ENCODE measurements around the gene BTF3L4. TPM values are rescaled to one million over a fixed set of nuclear protein-coding genes. Genes with fewer than 3 reads are reported as not detected.
"Not testable (repeated sequence)": the region's sequence is repeated elsewhere in the genome, so short reads cannot be mapped to it uniquely, and the experiment has no call there.

BTF3L4 gene
- total RNA-seq, 1 experiment from 2014 or later = 106 TPM

DNA sequence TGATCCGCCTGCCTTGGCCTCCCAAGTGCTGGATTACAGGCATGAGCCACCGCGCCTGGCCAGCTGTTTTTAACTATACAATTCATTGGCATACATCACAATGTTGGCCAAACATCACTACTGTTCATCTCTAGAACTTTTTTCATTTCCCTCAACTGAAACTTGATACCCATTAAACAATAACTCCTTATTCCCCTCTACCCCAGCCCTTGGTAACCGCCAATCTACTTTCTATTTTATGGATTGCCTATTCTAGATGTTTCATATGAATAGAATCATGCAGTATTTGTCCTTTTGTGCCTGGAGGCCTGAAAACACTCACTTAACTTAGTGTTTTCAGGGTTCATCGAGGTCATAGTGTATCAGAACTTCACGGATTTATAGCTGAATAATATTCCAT, 16.2 kb downstream of the BTF3L4 start:
- Histone ChIP-seq H2AFZ (ENCODE audit: low read length) (no peak overlapping the region), H3K18ac (ENCODE audit: insufficient read length, low read depth, low read length) (no peak overlapping the region), H2BK20ac (ENCODE audit: low read depth, low read length, poor library complexity, severe bottlenecking) (no peak overlapping the region), H3K79me1 (ENCODE audit: insufficient read depth, low read depth, low read length, poor library complexity, severe bottlenecking) (no peaks in the 10 kb centered on the region), H3K9ac (ENCODE audit: extremely low read depth, insufficient read length, low read length) (no peak overlapping the region), H3K4ac (ENCODE audit: low read depth, low read length) (no peak overlapping the region), H3T11ph (ENCODE audit: low read length) (no peak overlapping the region), H3K79me2 (ENCODE audit: insufficient read depth, low read length) (0 out of 2 replicates have a peak, but pooled peaks cover 2% of the 10 kb centered on the region), H4K91ac (ENCODE audit: insufficient read length, low read depth, low read length) (no peak overlapping the region), H3K27me3 (ENCODE audit: insufficient read depth, low read length) (no peaks in the 10 kb centered on the region), H3K9me3 (ENCODE audit: control insufficient read depth, low read depth, low read length) (no peaks in the 10 kb centered on the region), H2BK5ac (ENCODE audit: insufficient read length, low read length) (no peak overlapping the region), H2BK120ac (ENCODE audit: low read depth, low read length, poor library complexity, severe bottlenecking) (no peak overlapping the region), H3K4me1 (ENCODE audit: insufficient read depth, low read length) (no peaks in the 10 kb centered on the region), H4K20me1 (ENCODE audit: control insufficient read depth, insufficient read depth, insufficient read length) (no peaks in the 10 kb centered on the region), H2BK12ac (ENCODE audit: insufficient read length, low read depth, low read length) (no peak overlapping the region), H3K27ac (ENCODE audit: insufficient read length, low read depth, low read length) (no peak overlapping the region), H2AK5ac (ENCODE audit: insufficient read length, low read length) (no peak overlapping the region), H3K4me2 (ENCODE audit: insufficient read depth, insufficient read length, low read length) (no peak overlapping the region), H3K23ac (ENCODE audit: insufficient read length, low read depth, low read length) (no peak overlapping the region), H3K23me2 (ENCODE audit: insufficient read length, low read depth, low read length, poor library complexity, severe bottlenecking) (no peaks in the 10 kb centered on the region), H2BK15ac (ENCODE audit: low read depth, low read length) (no peak overlapping the region), H4K8ac (replicated peaks; ENCODE audit: insufficient read length, low read depth, low read length) (no peak overlapping the region), H3K56ac (ENCODE audit: insufficient read length, low read depth, low read length) (no peak overlapping the region), H3K14ac (ENCODE audit: insufficient read depth, low read length) (no peak overlapping the region), H4K5ac (ENCODE audit: insufficient read length, low read depth, low read length) (no peak overlapping the region)
- DNase-seq = no peak
- TF ChIP-seq, protein P1, sequence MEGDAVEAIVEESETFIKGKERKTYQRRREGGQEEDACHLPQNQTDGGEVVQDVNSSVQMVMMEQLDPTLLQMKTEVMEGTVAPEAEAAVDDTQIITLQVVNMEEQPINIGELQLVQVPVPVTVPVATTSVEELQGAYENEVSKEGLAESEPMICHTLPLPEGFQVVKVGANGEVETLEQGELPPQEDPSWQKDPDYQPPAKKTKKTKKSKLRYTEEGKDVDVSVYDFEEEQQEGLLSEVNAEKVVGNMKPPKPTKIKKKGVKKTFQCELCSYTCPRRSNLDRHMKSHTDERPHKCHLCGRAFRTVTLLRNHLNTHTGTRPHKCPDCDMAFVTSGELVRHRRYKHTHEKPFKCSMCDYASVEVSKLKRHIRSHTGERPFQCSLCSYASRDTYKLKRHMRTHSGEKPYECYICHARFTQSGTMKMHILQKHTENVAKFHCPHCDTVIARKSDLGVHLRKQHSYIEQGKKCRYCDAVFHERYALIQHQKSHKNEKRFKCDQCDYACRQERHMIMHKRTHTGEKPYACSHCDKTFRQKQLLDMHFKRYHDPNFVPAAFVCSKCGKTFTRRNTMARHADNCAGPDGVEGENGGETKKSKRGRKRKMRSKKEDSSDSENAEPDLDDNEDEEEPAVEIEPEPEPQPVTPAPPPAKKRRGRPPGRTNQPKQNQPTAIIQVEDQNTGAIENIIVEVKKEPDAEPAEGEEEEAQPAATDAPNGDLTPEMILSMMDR (conservative IDR thresholded peaks at IDR 0.05) = no peak
- whole genome bisulfite sequencing (ENCODE audit: extremely low coverage, insufficient read length, low lambda C conversion rate) = no CpG with 5 or more reads among the region's 6 CpGs
- no peaks in the 10 kb centered on the region for H3K27me3 Mint-ChIP-seq (ENCODE audit: low read depth)
- no peaks in the 10 kb centered on the region for H3K4me1 Mint-ChIP-seq
- no peaks in the 10 kb centered on the region; a peak in 1 of 5 replicates for H3K9me3 Mint-ChIP-seq
- peaks cover 28 to 60% (median 56%) of the 10 kb centered on the region in 3 experiments; a peak in 6 of 7 replicates for H3K36me3 Mint-ChIP-seq (ENCODE audit: insufficient read depth in 1 of 3, low read depth in 3 of 3)
- no peak overlapping the region for H3K27ac Mint-ChIP-seq
- H3K4me3 Mint-ChIP-seq = no peak overlapping the region

DNA sequence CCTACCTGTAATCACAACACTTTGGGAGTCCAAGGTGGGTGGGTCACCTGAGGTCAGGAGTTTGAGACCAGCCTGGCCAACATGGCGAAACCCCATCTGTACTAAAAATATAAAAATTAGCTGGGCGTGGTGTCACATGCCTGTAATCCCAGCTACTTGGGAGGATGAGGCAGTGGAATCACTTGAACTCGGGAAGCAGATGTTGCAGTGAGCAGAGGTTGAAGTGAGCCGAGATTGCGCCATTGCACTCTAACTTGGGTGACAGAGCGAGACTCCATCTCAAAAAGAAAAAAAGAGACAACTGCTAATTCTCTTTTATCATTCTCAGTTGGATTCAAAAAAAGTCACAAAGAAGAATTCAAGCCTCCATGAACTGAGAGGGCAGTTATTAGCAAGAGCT, 21.2 kb downstream of the BTF3L4 start:
- not testable (repeated sequence) for H3K27me3 Mint-ChIP-seq (ENCODE audit: low read depth)

More for the DNA sequence above, 21.2 kb downstream of the BTF3L4 start:
- H3K56ac ChIP-seq (ENCODE audit: insufficient read length, low read depth, low read length); H2AK5ac ChIP-seq (ENCODE audit: insufficient read length, low read length); H4K20me1 ChIP-seq (ENCODE audit: control insufficient read depth, insufficient read depth, insufficient read length); H3K79me1 ChIP-seq (ENCODE audit: insufficient read depth, low read depth, low read length, poor library complexity, severe bottlenecking); H3K4me1 Mint-ChIP-seq; H3K27me3 ChIP-seq (ENCODE audit: insufficient read depth, low read length); DNase-seq; H2BK20ac ChIP-seq (ENCODE audit: low read depth, low read length, poor library complexity, severe bottlenecking); H3K23me2 ChIP-seq (ENCODE audit: insufficient read length, low read depth, low read length, poor library complexity, severe bottlenecking); H3K9ac ChIP-seq (ENCODE audit: extremely low read depth, insufficient read length, low read length); H3K27ac ChIP-seq (ENCODE audit: insufficient read length, low read depth, low read length); H3K9me3 Mint-ChIP-seq; H2AFZ ChIP-seq (ENCODE audit: low read length); H4K91ac ChIP-seq (ENCODE audit: insufficient read length, low read depth, low read length); H3K27ac Mint-ChIP-seq; H3K79me2 ChIP-seq (ENCODE audit: insufficient read depth, low read length); H3K4me3 Mint-ChIP-seq; H3K23ac ChIP-seq (ENCODE audit: insufficient read length, low read depth, low read length); H2BK15ac ChIP-seq (ENCODE audit: low read depth, low read length); H3K4ac ChIP-seq (ENCODE audit: low read depth, low read length); H3T11ph ChIP-seq (ENCODE audit: low read length); H2BK12ac ChIP-seq (ENCODE audit: insufficient read length, low read depth, low read length); H2BK120ac ChIP-seq (ENCODE audit: low read depth, low read length, poor library complexity, severe bottlenecking); H2BK5ac ChIP-seq (ENCODE audit: insufficient read length, low read length); H3K14ac ChIP-seq (ENCODE audit: insufficient read depth, low read length); H3K4me1 ChIP-seq (ENCODE audit: insufficient read depth, low read length); H4K5ac ChIP-seq (ENCODE audit: insufficient read length, low read depth, low read length); H3K4me2 ChIP-seq (ENCODE audit: insufficient read depth, insufficient read length, low read length); H3K9me3 ChIP-seq (ENCODE audit: control insufficient read depth, low read depth, low read length); H3K18ac ChIP-seq (ENCODE audit: insufficient read length, low read depth, low read length); H4K8ac ChIP-seq (replicated peaks; ENCODE audit: insufficient read length, low read depth, low read length): not testable (repeated sequence)
- WGBS (ENCODE audit: extremely low coverage, insufficient read length, low lambda C conversion rate) = no CpG with 5 or more reads among the region's 6 CpGs
- H3K36me3 Mint-ChIP-seq (ENCODE audit: insufficient read depth in 1 of 3, low read depth in 3 of 3) = peaks cover 21 to 51% (median 50%) of the 10 kb centered on the region in 3 experiments; a peak in 6 of 7 replicates

Data from H9 (cell line).